Measurements from ENCODE around the gene NFE2L2.
"Not testable (repeated sequence)": the region's sequence is repeated elsewhere in the genome, so short reads cannot be mapped to it uniquely, and the experiment has no call there.

The NFE2L2 gene

DNA sequence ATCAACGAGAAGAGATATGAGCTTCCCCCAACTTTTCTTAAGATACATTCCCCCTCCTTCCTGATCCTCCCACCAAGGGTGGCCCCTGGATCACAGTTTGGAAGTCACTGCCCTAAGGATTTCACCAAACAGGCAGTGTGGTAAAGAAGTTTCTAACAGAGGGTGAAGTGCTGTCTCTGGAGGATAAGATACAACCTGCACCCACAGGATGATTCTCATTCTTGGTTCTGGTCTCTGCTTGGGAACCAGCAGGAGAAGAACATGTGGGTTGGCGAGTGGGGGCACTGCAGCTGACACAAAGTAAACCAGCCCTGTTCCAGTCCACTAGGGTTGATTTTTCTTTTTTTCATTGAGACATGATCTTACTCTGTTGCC lies 9.3 kb downstream of the NFE2L2 start:
- no peak for DNase-seq

- DNase-seq = no peak
Observed at GRCh38 chr2:177254433-177255226, 9.9 kb downstream of the NFE2L2 start.

GRCh38 chr2:177253704-177254103 lies 10.8 kb downstream of the NFE2L2 start:
- DNase-seq = no peak

DNA sequence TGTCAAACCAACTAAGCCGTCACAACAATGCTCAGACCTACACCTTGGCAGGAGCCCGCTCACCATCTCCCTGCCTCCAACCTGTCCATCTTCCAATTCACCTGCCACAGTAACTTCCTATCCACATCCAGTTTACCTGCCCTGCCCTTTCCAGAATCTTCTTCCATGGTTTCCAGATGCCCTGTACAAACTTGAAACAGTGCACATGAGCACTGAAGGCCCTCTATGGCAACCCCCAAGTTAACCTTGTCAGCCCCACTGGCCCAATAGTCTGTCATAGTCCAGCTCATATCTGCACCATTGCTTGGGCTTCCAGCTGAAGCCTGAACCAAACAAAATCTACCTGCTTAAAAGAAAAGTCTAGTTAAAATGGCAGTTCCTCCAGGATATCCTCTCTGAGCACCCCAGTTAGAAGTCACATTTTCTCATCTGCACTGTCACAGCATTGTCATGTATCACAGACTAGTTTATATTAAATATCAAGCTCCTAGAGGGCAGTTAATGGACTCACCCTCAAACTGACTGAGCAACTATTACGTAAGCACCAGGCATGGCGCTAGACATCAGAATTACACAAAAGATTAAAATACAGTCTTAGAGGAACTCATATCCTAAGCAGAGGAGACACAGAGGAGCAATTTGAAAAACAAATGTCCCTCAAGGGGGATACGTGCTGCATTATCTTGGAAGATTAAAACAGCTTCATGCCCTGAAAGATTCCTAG lies 11.6 kb downstream of the NFE2L2 start:
- DNase-seq = no peak

DNA sequence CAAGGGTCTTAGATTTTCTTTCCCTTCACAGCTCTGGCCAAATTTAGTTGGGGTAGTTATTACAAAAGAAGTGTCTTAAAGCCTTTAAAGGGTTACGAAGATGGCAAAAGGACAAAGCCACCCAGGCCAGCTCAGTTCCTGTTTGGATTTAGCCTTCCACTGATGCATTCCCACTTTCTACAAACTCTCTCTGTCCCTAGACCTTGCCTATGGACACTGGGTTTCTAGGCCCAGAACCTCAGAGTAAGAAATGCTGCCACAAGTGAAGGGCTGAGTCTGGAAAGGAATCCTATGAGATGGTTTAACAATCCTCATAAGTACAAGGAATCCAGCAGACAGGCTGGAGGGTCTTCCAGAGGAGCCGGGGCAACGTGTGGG lies 13.4 kb downstream of the NFE2L2 start:
- no peak for DNase-seq

DNA sequence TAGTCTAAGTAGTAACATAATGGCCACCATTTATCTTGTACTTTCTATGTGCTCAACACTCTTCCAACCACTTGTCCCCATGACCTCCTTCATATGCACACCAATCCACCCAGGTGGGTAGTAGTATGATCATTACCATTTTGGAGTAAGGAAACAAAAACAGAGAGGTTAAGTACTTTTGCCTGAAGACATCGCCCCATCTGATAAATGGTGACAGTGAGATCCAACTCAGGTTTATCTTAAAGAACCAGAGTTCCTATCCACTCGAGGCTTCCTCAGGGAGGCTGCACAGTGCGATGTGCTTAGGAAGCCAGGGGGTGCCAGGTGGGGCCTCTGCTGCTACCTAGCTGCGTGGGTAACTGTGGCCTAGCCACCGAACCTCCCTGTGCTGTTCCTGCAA lies 14.1 kb downstream of the NFE2L2 start:
- DNase-seq = no peak

DNA sequence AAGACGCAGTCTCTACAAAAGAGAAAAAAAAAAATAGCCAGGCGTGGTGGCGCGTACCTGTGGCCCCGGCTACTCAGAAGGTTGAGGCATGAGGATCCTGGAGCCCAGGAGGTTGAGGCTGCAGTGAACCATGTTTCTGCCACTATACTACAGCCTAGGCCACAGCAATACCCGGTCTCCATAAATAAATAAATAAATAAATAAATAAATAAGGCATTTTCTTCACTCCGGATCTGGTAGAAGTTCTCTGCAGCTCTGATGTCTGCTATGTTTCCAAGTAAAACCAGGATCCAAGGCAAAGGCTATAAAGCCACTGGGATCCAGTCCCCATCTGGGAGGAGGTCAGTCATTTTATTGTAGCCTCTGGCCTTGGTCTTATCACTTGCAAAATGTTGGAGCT lies 15.5 kb downstream of the NFE2L2 start:
- DNase-seq = no peak

- no peak for DNase-seq
Observed at GRCh38 chr2:177247693-177248262, 16.7 kb downstream of the NFE2L2 start.

GRCh38 chr2:177246523-177247030 lies 17.9 kb downstream of the NFE2L2 start:
- not testable (repeated sequence) for DNase-seq

DNA sequence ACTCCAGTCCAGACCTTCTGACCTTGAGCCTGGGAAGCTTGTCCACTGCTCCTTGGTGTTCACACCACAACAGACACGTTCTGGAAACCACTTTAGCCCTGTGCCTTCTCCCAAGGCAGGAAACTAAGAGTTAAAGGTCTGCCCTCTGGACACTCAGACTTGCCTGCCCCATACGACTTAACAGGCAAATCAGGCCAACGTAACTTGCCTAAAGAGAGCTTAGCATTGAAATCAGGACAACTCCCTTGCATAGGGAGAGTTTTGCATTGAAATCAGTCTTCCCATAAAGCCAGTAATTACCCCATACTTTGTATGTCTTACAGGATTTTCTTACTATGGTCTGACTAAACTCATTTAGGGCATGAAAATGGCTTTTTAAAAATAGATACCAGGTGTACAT lies 18.5 kb downstream of the NFE2L2 start:
- no peak for DNase-seq

- no peak for DNase-seq
Observed at GRCh38 chr2:177245010-177245422, 19.5 kb downstream of the NFE2L2 start.

GRCh38 chr2:177244244-177244771 lies 20.2 kb downstream of the NFE2L2 start:
- no peak for DNase-seq

DNA sequence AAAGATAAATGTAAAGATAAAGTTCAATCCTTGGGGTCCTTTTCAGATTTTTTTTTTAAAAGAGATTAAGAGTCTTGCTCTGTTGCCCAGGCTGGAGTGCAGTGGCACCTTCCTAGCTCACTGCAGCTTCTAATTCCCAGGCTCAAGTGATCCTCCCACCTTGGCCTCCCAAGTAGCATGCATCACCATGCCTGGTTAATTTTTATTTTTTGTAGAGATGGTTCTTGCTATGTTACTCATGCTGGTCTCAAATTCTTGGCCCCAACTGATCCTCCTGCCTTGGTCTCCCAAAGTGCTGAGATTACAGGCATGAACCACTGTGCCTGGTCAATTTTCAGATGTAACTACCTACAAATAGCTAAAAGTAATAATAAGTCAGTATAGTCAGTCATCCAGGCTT lies 21.1 kb downstream of the NFE2L2 start:
- DNase-seq = no peak

DNA sequence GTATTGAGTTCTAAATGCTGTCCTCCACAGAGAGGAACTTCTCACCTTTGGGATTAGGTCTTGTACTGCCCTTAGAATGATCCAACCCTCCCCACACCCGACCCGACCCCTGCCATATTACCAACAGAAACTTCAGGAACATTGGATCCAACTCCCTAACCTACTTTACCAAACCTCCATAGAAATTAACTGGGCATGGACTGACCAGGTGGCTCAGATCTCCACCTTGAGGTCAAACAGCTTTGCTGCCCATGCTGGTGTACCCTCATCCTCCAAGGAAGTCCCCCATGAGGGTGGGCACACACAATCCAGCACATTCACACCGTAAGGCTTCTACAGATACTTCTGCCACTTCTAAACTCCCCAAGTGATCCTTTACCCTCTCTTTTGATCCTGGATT lies 21.5 kb downstream of the NFE2L2 start:
- DNase-seq = no peak

- no peak for DNase-seq
Observed at GRCh38 chr2:177242121-177242987, 22.2 kb downstream of the NFE2L2 start.

DNA sequence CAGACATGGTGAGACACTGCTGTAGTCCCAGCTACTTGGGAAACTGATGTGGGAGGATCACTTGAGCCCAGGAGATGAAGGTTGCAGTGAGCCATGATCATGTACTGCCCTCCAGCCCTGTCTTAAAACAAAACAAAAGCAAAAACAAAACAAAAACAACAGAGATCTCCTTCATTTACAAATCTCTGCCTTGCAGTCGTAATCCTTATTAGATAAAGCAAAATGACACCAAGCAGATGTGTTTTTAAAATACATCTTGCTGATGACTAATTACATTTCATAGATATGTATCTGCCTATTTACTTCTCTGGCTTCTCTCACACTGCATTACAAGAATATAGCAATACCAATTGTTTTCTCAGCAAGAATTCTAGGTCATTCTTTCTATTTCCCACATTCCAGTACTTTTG lies 22.8 kb downstream of the NFE2L2 start:
- DNase-seq = no peak

- DNase-seq = peak; percentile 68
Observed at GRCh38 chr2:177239932-177240630, 24.4 kb downstream of the NFE2L2 start.

DNA sequence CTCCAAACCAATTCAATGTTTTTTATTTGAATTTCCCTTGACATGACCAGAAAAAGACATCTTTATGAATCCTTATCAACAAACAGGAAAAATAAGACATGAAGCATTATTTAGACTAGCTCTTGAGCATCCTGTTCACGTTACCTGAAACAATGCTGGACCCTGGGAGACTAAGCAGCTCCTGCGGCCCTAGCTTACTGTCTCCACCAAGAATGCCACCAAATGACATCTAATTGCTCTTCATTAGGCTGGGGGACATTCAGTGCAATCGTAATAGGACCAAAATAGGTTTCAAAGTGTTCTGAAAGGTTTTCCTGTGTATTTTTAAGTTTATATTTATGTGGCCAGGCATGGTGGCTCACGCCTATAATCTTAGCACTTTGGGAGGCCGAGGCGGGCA lies 25.5 kb downstream of the NFE2L2 start:
- no peak for DNase-seq

DNA sequence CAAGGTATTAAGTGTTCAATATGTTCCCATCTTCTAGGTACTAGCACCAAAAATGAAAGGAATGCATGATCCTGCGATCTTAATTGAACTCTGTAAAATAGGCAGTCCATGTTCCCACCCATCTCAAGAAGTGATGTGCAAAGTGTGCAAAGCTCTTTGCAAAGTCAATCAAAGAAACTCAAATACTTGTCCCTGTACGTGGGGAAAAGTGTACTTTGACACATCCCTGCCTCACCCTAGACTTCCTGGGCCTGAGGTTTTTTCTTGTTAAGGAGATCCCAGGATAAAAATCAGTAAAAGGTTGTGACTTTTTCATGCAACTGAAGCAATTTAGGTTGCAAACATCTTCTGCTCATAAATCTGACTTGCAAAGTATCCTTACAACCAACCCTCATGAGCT lies 26.6 kb downstream of the NFE2L2 start:
- no peak for DNase-seq

GRCh38 chr2:177235855-177236437 lies 28.6 kb downstream of the NFE2L2 start:
- no peak for DNase-seq

GRCh38 chr2:177234267-177234666 lies 30.3 kb downstream of the NFE2L2 start:
- no peak for DNase-seq
